Body of pancreas (tissue), 4 donors: ENCODE results near the gene GRM1.

Experiments used
- CTCF ChIP-seq, 7 experiments: fragments of 450-650 bp in 4 of 7; fragments of 200-600 bp in 3 of 7; sonication (generic) in 3 of 7; IDR thresholded peaks; one replicate each; pipeline ENCODE4 v1.5.1; 2016 to 2019; ENCODE audit warnings: antibody characterized with exemption in 7 of 7
- POLR2A ChIP-seq, 3 donors: fragments of 450-650 bp; IDR thresholded peaks; one replicate each; pipeline ENCODE4 v1.6.1; 2016; ENCODE audit warnings: antibody characterized with exemption in 3 of 3, mild to moderate bottlenecking in 2 of 3

GRCh38 chr6:146481527-146481926 lies 452.7 kb downstream of the GRM1 start:
- TF ChIP-seq POLR2A (IDR thresholded peaks at IDR 0.05), result no peak
- TF ChIP-seq CTCF (IDR thresholded peaks at IDR 0.05), result no peak
